Endothelial cell of umbilical vein (primary cell): ENCODE results near the gene DOCK4. TPM values are rescaled to one million over a fixed set of nuclear protein-coding genes. Genes with fewer than 3 reads are reported as not detected.

Experiments
- BruUV-seq: library from RNA; stranded (reverse); fragments of 400-500 nt; replicated peaks from 2 replicates; lab custom pipeline; 2021; lab: Mats Ljungman, UMichigan
- CTCF ChIA-PET: fragments of 300-600, 350-600 bp; sonication (Branson Sonifier 250); formaldehyde crosslinking; loops from one replicate; lab custom pipeline; 2021; ENCODE audit warnings: antibody characterized with exemption, inconsistent platforms; lab: Charles Lee
- POLR2A ChIA-PET: fragments of 300-600, 350-600 bp; sonication (Branson Sonifier 250); formaldehyde crosslinking; loops from one replicate; lab custom pipeline; 2021; ENCODE audit warnings: antibody characterized with exemption, inconsistent platforms; lab: Charles Lee
- DNase-seq: peaks from one replicate; pipeline ENCODE4 v3.0.0-alpha.2; 2011; ENCODE audit warnings: low read depth, low spot score
- FAIRE-seq: peaks from 2 replicates; lab custom pipeline; 2011; peaks lifted over from hg19 to GRCh38; lab: Jason Lieb, UNC
- H2AFZ ChIP-seq: 2 replicates; pipeline ENCODE4 v1.6.0; 2012; ENCODE audit warnings: low read depth, low read length, control low read depth, inconsistent platforms
- H3K27ac ChIP-seq: 2 replicates; pipeline ENCODE4 v1.5.1; 2011; ENCODE audit warnings: low read depth, mild to moderate bottlenecking, control low read depth, low read length, moderate library complexity; ENCODE audit not compliant: insufficient read depth
- H3K27me3 ChIP-seq, 2 experiments: 2 replicates each; pipeline versions ENCODE4 v1.6.0 to v1.6.1; 2011; ENCODE audit warnings: low read length in 2 of 2, mixed read lengths in 1 of 2; ENCODE audit not compliant: control insufficient read depth in 2 of 2, insufficient read depth in 2 of 2
- H3K36me3 ChIP-seq, 2 experiments: 2 replicates in 1 of 2; 3 replicates in 1 of 2; pipeline ENCODE4 v1.5.1; 2011; ENCODE audit warnings: low read length in 2 of 2, mild to moderate bottlenecking in 1 of 2, moderate library complexity in 1 of 2; ENCODE audit not compliant: control insufficient read depth in 2 of 2, insufficient read depth in 2 of 2; ENCODE audit errors: extremely low read depth in 1 of 2
- H3K4me1 ChIP-seq: 3 replicates; pipeline ENCODE4 v1.5.1; 2011; ENCODE audit warnings: mild to moderate bottlenecking, low read length; ENCODE audit not compliant: control insufficient read depth, insufficient read depth; ENCODE audit errors: extremely low read depth
- H3K4me2 ChIP-seq: 2 replicates; pipeline ENCODE4 v1.6.1; 2011; ENCODE audit warnings: low read length, control low read depth, mixed read lengths; ENCODE audit not compliant: insufficient read depth
- H3K4me3 ChIP-seq, 3 experiments: fragments of 200-600 bp in 1 of 3; sonication (generic), shearing (Covaris generic) in 1 of 3; replicated peaks in 1 of 3; 2 replicates each; pipeline ENCODE4 v1.5.1; 2011 to 2016; ENCODE audit warnings: control low read depth in 3 of 3, low read length in 3 of 3, mild to moderate bottlenecking in 2 of 3, inconsistent platforms in 1 of 3, low read depth in 1 of 3, moderate library complexity in 1 of 3; ENCODE audit not compliant: insufficient read depth in 1 of 3
- H3K79me2 ChIP-seq: 2 replicates; pipeline ENCODE4 v1.6.0; 2012; ENCODE audit warnings: low read length, inconsistent platforms; ENCODE audit not compliant: control insufficient read depth, insufficient read depth
- H3K9ac ChIP-seq: replicated peaks from 2 replicates; pipeline ENCODE3; 2011; ENCODE audit warnings: low read length, control low read depth; ENCODE audit not compliant: insufficient read depth; ENCODE audit errors: extremely low read depth
- H3K9me1 ChIP-seq: replicated peaks from 3 replicates; pipeline ENCODE4 v1.6.0; 2011; ENCODE audit warnings: mild to moderate bottlenecking, low read length; ENCODE audit not compliant: control insufficient read depth, insufficient read depth; ENCODE audit errors: extremely low read depth
- H3K9me3 ChIP-seq: replicated peaks from 2 replicates; pipeline ENCODE4 v1.5.1; 2012; ENCODE audit warnings: low read length, inconsistent platforms; ENCODE audit not compliant: control insufficient read depth, insufficient read depth
- H4K20me1 ChIP-seq: replicated peaks from 2 replicates; pipeline ENCODE3; 2011; ENCODE audit warnings: mild to moderate bottlenecking, low read length; ENCODE audit not compliant: control insufficient read depth, insufficient read depth; ENCODE audit errors: extremely low read depth
- CTCF ChIP-seq, 2 donors: IDR thresholded peaks; 1 replicate in 1 of 2; 2 replicates in 1 of 2; pipeline ENCODE4 v1.5.1; 2011; ENCODE audit warnings: low read length in 2 of 2, mild to moderate bottlenecking in 2 of 2, moderate library complexity in 2 of 2, control low read depth in 1 of 2, inconsistent platforms in 1 of 2, low read depth in 1 of 2; ENCODE audit not compliant: insufficient read depth in 1 of 2; ENCODE audit errors: extremely low read depth in 1 of 2
- EZH2 ChIP-seq: IDR thresholded peaks from 2 replicates; pipeline ENCODE4 v1.6.1; 2012; ENCODE audit warnings: borderline replicate concordance, low read depth, mild to moderate bottlenecking, moderate library complexity, low read length, inconsistent platforms; ENCODE audit not compliant: severe bottlenecking
- FOS ChIP-seq: IDR thresholded peaks from 2 replicates; pipeline ENCODE4 v1.6.1; 2011; ENCODE audit warnings: mild to moderate bottlenecking, low read length, moderate library complexity, borderline replicate concordance; ENCODE audit not compliant: insufficient read depth
- GATA2 ChIP-seq: IDR thresholded peaks from 2 replicates; pipeline ENCODE4 v1.7.0; 2011; ENCODE audit warnings: low read depth, mild to moderate bottlenecking, moderate library complexity, mixed read lengths, low read length; ENCODE audit not compliant: insufficient read length, insufficient read depth
- JUN ChIP-seq: IDR thresholded peaks from 2 replicates; pipeline ENCODE4 v1.6.1; 2011; ENCODE audit warnings: borderline replicate concordance, low read depth; ENCODE audit not compliant: insufficient read length, insufficient read depth
- MAX ChIP-seq: IDR thresholded peaks from 2 replicates; pipeline ENCODE4 v1.6.1; 2011; ENCODE audit not compliant: insufficient read depth, insufficient read length
- MYC ChIP-seq: IDR thresholded peaks from one replicate; pipeline ENCODE4 v1.6.1; 2011; ENCODE audit warnings: mild to moderate bottlenecking, low read depth, low read length
- POLR2A ChIP-seq: IDR thresholded peaks from 2 replicates; pipeline ENCODE4 v1.6.1; 2012; ENCODE audit warnings: low read depth, mild to moderate bottlenecking, control low read depth, low read length
- POLR2AphosphoS5 ChIP-seq: IDR thresholded peaks from 2 replicates; pipeline ENCODE4 v1.6.1; 2012; ENCODE audit warnings: low read depth, mild to moderate bottlenecking, control low read depth, low read length, moderate library complexity; ENCODE audit not compliant: insufficient read depth
- dilution Hi-C: fragments of 300-500 bp; cut with MboI; formaldehyde crosslinking; loops from one replicate; pipeline ENCODE4 v1.15.0; 2019; ENCODE audit warnings: low sequenced_read_pairs; ENCODE audit not compliant: extremely low pct_ligation_motif_present
- intact Hi-C: fragments of 100-400 bp; cut with micrococcal nuclease; formaldehyde crosslinking; loops from one replicate; pipeline ENCODE4 v1.10.0; 2022
- polyA plus RNA-seq, 4 experiments: library from polyadenylated mRNA; depleted of rRNA in 3 of 4; stranded (reverse) in 3 of 4; unstranded in 1 of 4; fragments of >200 nt; gene quantifications; 2 replicates each; pipeline versions ENCODE4 v1.2.1 to v1.2.3, GENCODE V29; 2011 to 2012; ENCODE audit warnings: missing spikeins in 1 of 4
- total RNA-seq: library from RNA; stranded (reverse); gene quantifications from 2 replicates; pipeline ENCODE4 v1.2.3, GENCODE V29; 2021

DOCK4 gene
- total and polyA plus RNA-seq, 2 donors (not counting 3 experiments of a cell fraction or from before 2014, with no cell fraction given) = 47.4 to 164 TPM

- CTCF ChIA-PET = interaction anchor here (2.3 kb wide), 1 partner anchor 26 kb away, joined by 12 read pairs; no protein-coding TSS in a partner anchor
- peaks cover 1 to 8% of the 10 kb centered on the region in 2 experiments for H3K36me3 ChIP-seq
- H3K27me3 ChIP-seq = no peaks in the 10 kb centered on the region
- no peak overlapping the region for H3K9ac ChIP-seq
- H3K4me3 ChIP-seq = no peak overlapping the region
- peaks cover 55% of the 10 kb centered on the region for H3K4me1 ChIP-seq
- H3K27ac ChIP-seq = peak overlapping the region; percentile 92
- TF ChIP-seq MAX = no peak
- no peak for TF ChIP-seq EZH2
- TF ChIP-seq POLR2AphosphoS5 = no peak
- no peak for TF ChIP-seq FOS
- no peak for TF ChIP-seq CTCF (IDR thresholded peaks at IDR 0.05; ENCODE audit: extremely low read depth in 1 of 2, insufficient read depth in 1 of 2, low read depth in 1 of 2, low read length in 2 of 2)
- TF ChIP-seq GATA2 = no peak
- no peak for TF ChIP-seq JUN
- no peak for TF ChIP-seq POLR2A
- TF ChIP-seq MYC = no peak
- H4K20me1 ChIP-seq = no peaks in the 10 kb centered on the region
- H3K4me2 ChIP-seq = no peak overlapping the region
- no peak overlapping the region for H2AFZ ChIP-seq
- DNase-seq (no peak), FAIRE-seq (no peak)
- no TSS peak for BruUV-seq
- H3K9me1 ChIP-seq = no peaks in the 10 kb centered on the region
- peaks cover 4% of the 10 kb centered on the region for H3K79me2 ChIP-seq
- dilution Hi-C loops (no loop called here), intact Hi-C loops (no loop called here)
- POLR2A ChIA-PET = no interaction called here
- no peaks in the 10 kb centered on the region for H3K9me3 ChIP-seq
Measured at GRCh38 chr7:111829221-111829620, 377.0 kb downstream of the DOCK4 start.
